ENCODE data around the gene RNASEH2A. TPM values are rescaled to one million over a fixed set of nuclear protein-coding genes. Genes with fewer than 3 reads are reported as not detected.

RNASEH2A gene
- total RNA-seq, 1 experiment from 2014 or later: 85.4 TPM

- Histone ChIP-seq H3K36me3 (replicated peaks; ENCODE audit: control insufficient read depth, insufficient read depth, low read length) (peaks cover 3% of the 10 kb centered on the region), H3K27me3 (ENCODE audit: control insufficient read depth, insufficient read depth, low read length) (no peaks in the 10 kb centered on the region; the same call in 1 of the 2 replicates), H3K4me3 (ENCODE audit: insufficient read depth, low read depth, low read length) (peak overlapping the region; percentile 54)
- peak; percentile 96 for DNase-seq
Observed at GRCh38 chr19:12777217-12778016, 29.0 kb upstream of the RNASEH2A start.

- peak; percentile 82 for DNase-seq
- no peaks in the 10 kb centered on the region; the same call in 1 of the 2 replicates for H3K27me3 ChIP-seq (ENCODE audit: control insufficient read depth, insufficient read depth, low read length)
- peaks cover 3% of the 10 kb centered on the region for H3K36me3 ChIP-seq (replicated peaks; ENCODE audit: control insufficient read depth, insufficient read depth, low read length)
- peak overlapping the region; percentile 54 for H3K4me3 ChIP-seq (ENCODE audit: insufficient read depth, low read depth, low read length)
Observed at GRCh38 chr19:12778017-12778904, 28.1 kb upstream of the RNASEH2A start.

GRCh38 chr19:12778905-12779161, 27.6 kb upstream of the RNASEH2A start:
- H3K4me3 ChIP-seq (ENCODE audit: insufficient read depth, low read depth, low read length): peak overlapping the region; percentile 54; the same call in 1 of the 2 replicates

GRCh38 chr19:12779162-12779993, 27.0 kb upstream of the RNASEH2A start:
- H3K4me3 ChIP-seq (ENCODE audit: insufficient read depth, low read depth, low read length): no peak overlapping the region
- H3K27me3 ChIP-seq (ENCODE audit: control insufficient read depth, insufficient read depth, low read length): no peaks in the 10 kb centered on the region; the same call in 1 of the 2 replicates
- peak; percentile 64 for DNase-seq
- H3K36me3 ChIP-seq (replicated peaks; ENCODE audit: control insufficient read depth, insufficient read depth, low read length): peaks cover under 1% of the 10 kb centered on the region; the same call in 1 of the 2 replicates

More at GRCh38 chr19:12778905-12779161, 27.6 kb upstream of the RNASEH2A start:
- peak; percentile 54 for DNase-seq
- no peaks in the 10 kb centered on the region; the same call in 1 of the 2 replicates for H3K27me3 ChIP-seq (ENCODE audit: control insufficient read depth, insufficient read depth, low read length)
- H3K36me3 ChIP-seq (replicated peaks; ENCODE audit: control insufficient read depth, insufficient read depth, low read length): peaks cover 3% of the 10 kb centered on the region

- Histone ChIP-seq H3K27me3 (ENCODE audit: control insufficient read depth, insufficient read depth, low read length) (no peaks in the 10 kb centered on the region), H3K36me3 (replicated peaks; ENCODE audit: control insufficient read depth, insufficient read depth, low read length) (no peaks in the 10 kb centered on the region), H3K4me3 (ENCODE audit: insufficient read depth, low read depth, low read length) (peak overlapping the region; percentile 63)
- DNase-seq: no peak
Observed at GRCh38 chr19:12782174-12782423, 24.3 kb upstream of the RNASEH2A start.

- peak; percentile 89 for DNase-seq
- no peaks in the 10 kb centered on the region for H3K36me3 ChIP-seq (replicated peaks; ENCODE audit: control insufficient read depth, insufficient read depth, low read length)
- no peaks in the 10 kb centered on the region for H3K27me3 ChIP-seq (ENCODE audit: control insufficient read depth, insufficient read depth, low read length)
- H3K4me3 ChIP-seq (ENCODE audit: insufficient read depth, low read depth, low read length): peak overlapping the region; percentile 63
Observed at GRCh38 chr19:12782424-12783290, 23.7 kb upstream of the RNASEH2A start.

- Histone ChIP-seq H3K27me3 (ENCODE audit: control insufficient read depth, insufficient read depth, low read length) (no peaks in the 10 kb centered on the region), H3K4me3 (ENCODE audit: insufficient read depth, low read depth, low read length) (peak overlapping the region; percentile 63), H3K36me3 (replicated peaks; ENCODE audit: control insufficient read depth, insufficient read depth, low read length) (no peaks in the 10 kb centered on the region)
- DNase-seq: peak; percentile 76
Observed at GRCh38 chr19:12783291-12783848, 23.0 kb upstream of the RNASEH2A start.

GRCh38 chr19:12783849-12784393, 22.5 kb upstream of the RNASEH2A start:
- no peak overlapping the region for H3K4me3 ChIP-seq (ENCODE audit: insufficient read depth, low read depth, low read length)

GRCh38 chr19:12784394-12784870, 22.0 kb upstream of the RNASEH2A start:
- H3K4me3 ChIP-seq (ENCODE audit: insufficient read depth, low read depth, low read length): no peak overlapping the region
- H3K36me3 ChIP-seq (replicated peaks; ENCODE audit: control insufficient read depth, insufficient read depth, low read length): no peaks in the 10 kb centered on the region
- peak; percentile 19 for DNase-seq
- no peaks in the 10 kb centered on the region for H3K27me3 ChIP-seq (ENCODE audit: control insufficient read depth, insufficient read depth, low read length)

More at GRCh38 chr19:12783849-12784393, 22.5 kb upstream of the RNASEH2A start:
- DNase-seq: peak; percentile 59
- no peaks in the 10 kb centered on the region for H3K36me3 ChIP-seq (replicated peaks; ENCODE audit: control insufficient read depth, insufficient read depth, low read length)
- no peaks in the 10 kb centered on the region for H3K27me3 ChIP-seq (ENCODE audit: control insufficient read depth, insufficient read depth, low read length)

- Histone ChIP-seq H3K27me3 (ENCODE audit: control insufficient read depth, insufficient read depth, low read length) (no peaks in the 10 kb centered on the region), H3K4me3 (ENCODE audit: insufficient read depth, low read depth, low read length) (no peak overlapping the region), H3K36me3 (replicated peaks; ENCODE audit: control insufficient read depth, insufficient read depth, low read length) (no peaks in the 10 kb centered on the region)
- no peak for DNase-seq
Observed at GRCh38 chr19:12784871-12785430, 21.4 kb upstream of the RNASEH2A start.

- DNase-seq: no peak
- Histone ChIP-seq H3K4me3 (ENCODE audit: insufficient read depth, low read depth, low read length) (no peak overlapping the region), H3K27me3 (ENCODE audit: control insufficient read depth, insufficient read depth, low read length) (peaks cover 2% of the 10 kb centered on the region; the same call in 1 of the 2 replicates), H3K36me3 (replicated peaks; ENCODE audit: control insufficient read depth, insufficient read depth, low read length) (no peaks in the 10 kb centered on the region)
Observed at GRCh38 chr19:12785431-12786031, 20.9 kb upstream of the RNASEH2A start.

GRCh38 chr19:12786141-12786870, 20.1 kb upstream of the RNASEH2A start:
- DNase-seq: peak; percentile 61
- Histone ChIP-seq H3K27me3 (ENCODE audit: control insufficient read depth, insufficient read depth, low read length) (peaks cover 6% of the 10 kb centered on the region), H3K4me3 (ENCODE audit: insufficient read depth, low read depth, low read length) (no peak overlapping the region), H3K36me3 (replicated peaks; ENCODE audit: control insufficient read depth, insufficient read depth, low read length) (no peaks in the 10 kb centered on the region)
